OCI-M2 (cell line): ENCODE measurements around the gene GDF3.
"Not testable (repeated sequence)": the region's sequence is repeated elsewhere in the genome, so short reads cannot be mapped to it uniquely, and the experiment has no call there.

ENCODE experiments used
- DNase-seq: peaks from one replicate; lab custom pipeline; 2025; ENCODE audit not compliant: unreplicated experiment; lab: John Stamatoyannopoulos, UW

Gene GDF3

GRCh38 chr12:7695566-7696197 lies at the start of gene GDF3:
Gene GDF3 (minus strand): TSS chr12:7695775. CDS start chr12:7695728, 47 bp downstream.
- no peak for DNase-seq

- DNase-seq, result no peak
These were observed 37.4 kb upstream of the GDF3 start for GRCh38 chr12:7732993-7733392.

DNA sequence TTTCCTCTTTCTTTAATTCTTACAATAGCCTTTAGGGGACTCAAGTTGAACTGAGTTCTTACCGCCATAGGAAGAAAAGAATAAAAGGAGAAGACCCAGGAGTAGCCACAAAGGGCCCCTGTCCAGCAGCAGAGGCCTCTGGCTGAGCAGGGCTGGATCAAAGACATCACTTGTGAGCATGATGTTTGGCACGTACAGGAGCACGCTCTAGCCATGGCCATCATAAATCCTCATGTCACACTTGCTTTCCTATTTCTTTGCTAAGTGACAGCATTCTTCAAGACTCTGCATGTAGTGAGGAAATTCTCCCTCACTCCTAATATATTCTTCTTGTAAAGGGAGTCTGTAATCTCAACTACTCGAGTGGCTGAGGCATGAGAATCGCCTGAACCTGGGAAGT lies 35.9 kb upstream of the GDF3 start:
- DNase-seq, result no peak

- not testable (repeated sequence) for DNase-seq
These were observed 35.4 kb upstream of the GDF3 start for GRCh38 chr12:7730984-7731383.

GRCh38 chr12:7729746-7730145 lies 34.2 kb upstream of the GDF3 start:
- no peak for DNase-seq

GRCh38 chr12:7723926-7724325 lies 28.4 kb upstream of the GDF3 start:
- DNase-seq, result no peak

GRCh38 chr12:7719946-7720730 lies 24.6 kb upstream of the GDF3 start:
- DNase-seq, result no peak

DNA sequence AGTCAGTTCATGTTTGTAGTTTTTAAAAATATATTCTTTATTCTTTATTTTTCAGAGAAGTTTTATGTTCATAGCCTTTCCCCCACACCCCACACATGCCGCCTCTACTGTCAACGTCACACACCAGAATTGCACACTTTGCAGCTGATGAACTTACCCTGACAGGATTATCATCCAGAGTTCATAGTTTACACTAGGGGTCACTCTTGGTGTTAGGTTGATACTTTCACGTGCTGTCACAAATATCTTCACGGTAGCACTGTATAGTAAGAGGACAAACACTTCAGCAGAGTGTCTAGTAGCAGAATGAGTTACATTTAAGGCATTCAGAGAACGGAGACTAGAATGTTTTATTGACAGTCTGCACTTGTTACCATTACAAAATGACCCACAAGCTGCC lies 20.8 kb upstream of the GDF3 start:
- DNase-seq, result no peak

DNA sequence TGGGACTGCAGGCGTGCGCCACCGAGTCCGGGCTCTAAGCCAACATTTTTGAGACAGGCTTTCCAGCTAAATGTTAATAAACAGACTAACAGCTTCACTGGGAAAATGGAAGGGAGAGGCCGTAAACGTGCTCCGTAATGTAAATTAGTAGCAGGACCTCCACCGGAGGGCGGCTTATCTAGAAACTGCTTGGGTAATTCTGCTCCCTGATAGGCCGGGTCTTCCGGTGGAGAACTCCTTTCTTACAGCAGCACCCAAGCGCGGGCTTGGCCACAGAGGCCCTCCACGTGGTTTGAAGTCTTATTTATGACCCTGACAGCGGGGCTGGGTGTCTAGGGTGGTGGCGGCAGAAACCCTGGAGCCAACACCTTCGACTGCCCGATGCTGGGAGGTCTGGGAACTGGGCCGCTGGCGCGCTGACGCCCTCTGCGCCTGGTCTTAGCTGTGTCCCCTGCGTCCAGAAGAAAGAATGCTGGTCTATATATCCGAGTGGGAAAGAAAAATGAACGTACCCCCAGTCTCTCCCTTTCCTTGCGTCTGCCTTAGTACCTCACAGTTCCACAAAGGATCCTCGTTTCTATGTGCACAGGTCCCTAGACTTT lies 17.4 kb upstream of the GDF3 start:
- DNase-seq, result no peak

DNA sequence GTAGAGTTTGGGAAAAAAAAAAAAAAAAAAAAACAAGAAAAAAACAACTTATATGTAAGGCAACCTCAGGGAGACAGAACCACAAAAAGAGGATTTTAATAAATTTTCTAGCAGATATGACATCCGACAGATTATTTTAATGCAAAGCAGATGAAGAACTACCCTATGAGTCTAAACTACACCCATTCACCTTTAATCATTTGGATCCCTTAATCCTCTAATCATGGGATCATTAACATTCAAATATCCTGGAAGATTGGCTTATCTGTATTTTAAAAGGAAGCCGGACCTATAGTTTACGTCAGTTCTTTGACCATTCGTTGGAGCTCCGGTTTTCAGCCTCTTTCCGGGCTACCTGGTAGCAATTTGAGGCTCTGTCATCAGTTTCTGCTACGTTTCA lies 15.6 kb upstream of the GDF3 start, which contains the start of gene DPPA3:
Gene DPPA3 (plus strand): TSS at position 301 of the 400 bp plus-strand sequence. CDS start 138 bp downstream, outside the sequence.
- no peak for DNase-seq

DNA sequence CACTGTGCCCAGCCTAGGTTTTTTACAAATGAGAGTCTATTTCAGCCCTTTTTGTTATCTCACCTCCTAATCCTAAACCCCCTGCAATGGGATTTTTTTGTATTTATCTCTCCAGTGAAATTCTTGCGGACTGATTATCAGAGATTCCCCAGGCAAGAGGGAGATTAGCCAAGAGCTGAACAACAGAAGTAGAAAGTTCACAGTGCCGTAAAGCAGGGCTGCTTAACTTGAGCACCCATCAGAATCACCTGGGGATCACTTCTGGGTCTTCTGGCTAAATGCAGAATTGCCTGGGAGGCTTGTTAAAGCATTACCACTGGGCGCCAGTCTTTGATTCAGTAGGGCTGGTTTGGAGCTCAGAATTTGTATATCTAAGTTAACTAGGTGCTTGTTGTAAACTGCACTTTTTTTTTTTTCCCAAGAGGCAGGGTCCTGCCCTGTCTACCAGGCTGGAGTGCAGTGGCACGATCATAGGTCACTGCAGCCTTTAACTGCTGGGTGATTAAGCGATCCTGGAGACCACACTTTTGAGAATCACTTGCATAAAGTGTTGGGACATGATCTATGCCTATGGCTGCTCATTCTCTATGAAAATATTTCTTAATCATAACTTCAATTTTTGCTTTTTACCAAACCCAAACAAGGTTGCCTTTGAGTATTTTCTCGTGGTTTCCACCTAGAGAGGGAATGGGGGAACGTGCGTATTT lies 14.5 kb upstream of the GDF3 start:
- no peak for DNase-seq

GRCh38 chr12:7705846-7706245 lies 10.3 kb upstream of the GDF3 start:
- no peak for DNase-seq

DNA sequence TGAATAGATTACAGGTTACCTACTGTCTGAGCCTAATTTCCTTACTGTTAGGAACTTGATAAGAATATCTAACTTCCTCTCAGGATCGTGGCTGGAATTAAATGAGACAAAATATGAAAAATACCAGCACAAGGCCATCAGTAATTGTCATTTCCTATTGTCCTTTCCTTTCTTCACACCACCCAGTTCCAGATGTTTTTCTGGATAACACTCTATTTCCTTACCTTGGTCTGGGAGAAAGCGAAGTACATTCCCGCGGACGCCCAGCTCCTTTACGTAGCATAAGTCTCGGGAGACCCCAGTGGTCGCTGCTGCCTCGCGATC lies 376 bp downstream of the GDF3 start:
- DNase-seq, result no peak

GRCh38 chr12:7694556-7695236 lies 879 bp downstream of the GDF3 start:
- DNase-seq, result no peak

DNA sequence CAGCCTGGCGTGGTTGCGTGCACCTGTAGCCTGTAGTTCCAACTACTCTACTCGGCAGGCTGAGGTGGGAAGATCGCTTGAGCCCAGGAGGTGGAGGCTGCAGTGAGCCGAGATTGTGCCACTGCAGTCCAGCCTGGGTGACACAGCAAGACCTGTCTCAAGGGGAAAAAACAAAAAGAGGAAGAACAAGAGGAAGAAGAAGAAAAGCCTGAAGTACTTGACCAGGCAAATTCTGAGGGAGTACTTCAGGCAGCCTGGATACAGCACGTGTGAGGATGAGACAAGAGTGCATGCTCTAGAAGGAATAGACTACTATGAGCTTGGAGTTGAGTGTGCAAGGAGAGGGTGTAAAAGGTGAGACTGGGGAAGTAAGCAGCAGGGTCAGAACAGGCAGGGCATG lies 1.8 kb downstream of the GDF3 start:
- no peak for DNase-seq

GRCh38 chr12:7681535-7681934 lies 14.0 kb downstream of the GDF3 start:
- DNase-seq, result no peak

GRCh38 chr12:7679251-7680045 lies 16.1 kb downstream of the GDF3 start:
- DNase-seq, result no peak

- DNase-seq, result no peak
These were observed 16.8 kb downstream of the GDF3 start for GRCh38 chr12:7678744-7679143.

DNA sequence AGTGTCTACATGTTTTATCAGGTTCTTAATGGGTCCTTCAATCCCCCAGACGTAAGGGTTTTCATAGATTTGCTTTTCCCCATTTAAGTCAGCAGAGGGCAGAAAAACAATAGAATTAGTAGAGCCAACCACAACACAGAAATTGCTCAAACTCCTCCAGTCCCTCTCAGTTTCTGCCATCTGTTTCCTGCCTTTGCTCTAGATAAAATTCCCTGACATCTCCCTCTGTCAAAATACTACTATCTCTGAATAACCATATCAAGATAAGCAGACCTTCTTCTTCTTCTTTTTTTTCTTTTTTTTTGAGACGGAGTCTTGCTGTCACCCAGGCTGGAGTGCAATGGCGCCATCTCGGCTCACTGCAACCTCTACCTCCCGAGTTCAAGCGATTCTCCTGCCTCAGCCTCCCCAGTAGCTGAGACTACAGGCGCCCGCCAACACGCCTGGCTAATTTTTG lies 18.1 kb downstream of the GDF3 start:
- peak; percentile 80 for DNase-seq

DNA sequence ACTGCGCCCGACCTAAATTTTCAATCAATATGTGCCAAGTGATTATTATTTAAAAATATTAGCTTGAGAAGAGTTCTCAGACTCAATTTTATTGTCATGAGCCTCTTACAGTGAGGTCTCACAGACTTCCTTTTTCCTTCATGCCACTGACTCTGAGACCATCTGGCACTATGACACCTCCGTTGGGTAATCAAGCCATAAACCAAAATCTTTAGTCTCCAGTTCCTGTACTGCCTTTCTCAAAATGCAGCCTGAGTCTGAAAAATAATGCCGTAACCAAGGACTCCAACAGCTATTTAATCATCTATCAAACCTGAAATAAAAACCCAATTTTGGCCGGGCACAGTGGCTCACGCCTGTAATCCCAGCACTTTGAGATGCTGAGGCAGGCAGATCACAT lies 20.1 kb downstream of the GDF3 start:
- not testable (repeated sequence) for DNase-seq
